MM.1S (cell line): ENCODE results near the gene GGNBP2.

Experiments
- EZH2 ChIP-seq: fragments of 300-600 bp; sonication (generic); optimal IDR thresholded peaks from 2 replicates; pipeline ENCODE3; 2017; ENCODE audit warnings: low read depth, mild to moderate bottlenecking, antibody characterized with exemption, low read length, mixed read lengths
- EZH2phosphoT487 ChIP-seq: fragments of 300-600 bp; sonication (generic); IDR thresholded peaks from 2 replicates; pipeline ENCODE4 v1.6.1; 2018; ENCODE audit warnings: antibody characterized with exemption, low read length
- TF ChIP-seq, protein P1 (sequence below): fragments of 300-600 bp; sonication (generic); IDR thresholded peaks from 2 replicates; pipeline ENCODE4 v1.5.1; 2016; ENCODE audit warnings: antibody characterized with exemption, low read length, mixed read lengths

DNA sequence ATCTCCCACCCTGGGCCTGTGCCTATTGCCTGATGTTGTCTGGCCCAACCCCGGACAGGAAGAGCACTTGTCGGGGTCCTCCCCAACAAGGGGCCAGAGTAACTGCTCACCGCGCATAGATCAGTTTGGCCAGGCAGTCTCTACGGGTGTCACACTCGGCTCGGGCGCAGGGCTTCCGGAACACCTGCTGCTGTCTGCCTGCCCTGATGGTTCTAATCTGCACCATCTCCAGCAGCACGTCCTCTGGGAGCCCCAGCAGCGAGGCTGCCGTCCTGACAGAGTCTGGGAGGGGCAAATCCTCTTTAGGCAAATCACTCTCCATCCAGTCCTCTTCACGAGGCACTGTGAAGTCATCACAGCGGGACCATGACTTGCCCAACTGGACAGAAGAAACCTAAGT lies 34.1 kb upstream of the GGNBP2 start:
- TF ChIP-seq, protein P1, sequence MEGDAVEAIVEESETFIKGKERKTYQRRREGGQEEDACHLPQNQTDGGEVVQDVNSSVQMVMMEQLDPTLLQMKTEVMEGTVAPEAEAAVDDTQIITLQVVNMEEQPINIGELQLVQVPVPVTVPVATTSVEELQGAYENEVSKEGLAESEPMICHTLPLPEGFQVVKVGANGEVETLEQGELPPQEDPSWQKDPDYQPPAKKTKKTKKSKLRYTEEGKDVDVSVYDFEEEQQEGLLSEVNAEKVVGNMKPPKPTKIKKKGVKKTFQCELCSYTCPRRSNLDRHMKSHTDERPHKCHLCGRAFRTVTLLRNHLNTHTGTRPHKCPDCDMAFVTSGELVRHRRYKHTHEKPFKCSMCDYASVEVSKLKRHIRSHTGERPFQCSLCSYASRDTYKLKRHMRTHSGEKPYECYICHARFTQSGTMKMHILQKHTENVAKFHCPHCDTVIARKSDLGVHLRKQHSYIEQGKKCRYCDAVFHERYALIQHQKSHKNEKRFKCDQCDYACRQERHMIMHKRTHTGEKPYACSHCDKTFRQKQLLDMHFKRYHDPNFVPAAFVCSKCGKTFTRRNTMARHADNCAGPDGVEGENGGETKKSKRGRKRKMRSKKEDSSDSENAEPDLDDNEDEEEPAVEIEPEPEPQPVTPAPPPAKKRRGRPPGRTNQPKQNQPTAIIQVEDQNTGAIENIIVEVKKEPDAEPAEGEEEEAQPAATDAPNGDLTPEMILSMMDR = no peak
- no peak for TF ChIP-seq EZH2
- no peak for TF ChIP-seq EZH2phosphoT487
